Activated T-cell treated with anti-CD3 and anti-CD28 coated beads, Interleukin-2, amount 50 U/mL, for 1 hour (primary cell): ENCODE data around the gene RTN4RL2.
A peak's percentile ranks its signal among the peaks of the same experiment; 100 is the strongest.

Experiments used
- DNase-seq: peaks from one replicate; pipeline ENCODE4 v3.0.0-alpha.2; 2020

RTN4RL2 gene

DNA sequence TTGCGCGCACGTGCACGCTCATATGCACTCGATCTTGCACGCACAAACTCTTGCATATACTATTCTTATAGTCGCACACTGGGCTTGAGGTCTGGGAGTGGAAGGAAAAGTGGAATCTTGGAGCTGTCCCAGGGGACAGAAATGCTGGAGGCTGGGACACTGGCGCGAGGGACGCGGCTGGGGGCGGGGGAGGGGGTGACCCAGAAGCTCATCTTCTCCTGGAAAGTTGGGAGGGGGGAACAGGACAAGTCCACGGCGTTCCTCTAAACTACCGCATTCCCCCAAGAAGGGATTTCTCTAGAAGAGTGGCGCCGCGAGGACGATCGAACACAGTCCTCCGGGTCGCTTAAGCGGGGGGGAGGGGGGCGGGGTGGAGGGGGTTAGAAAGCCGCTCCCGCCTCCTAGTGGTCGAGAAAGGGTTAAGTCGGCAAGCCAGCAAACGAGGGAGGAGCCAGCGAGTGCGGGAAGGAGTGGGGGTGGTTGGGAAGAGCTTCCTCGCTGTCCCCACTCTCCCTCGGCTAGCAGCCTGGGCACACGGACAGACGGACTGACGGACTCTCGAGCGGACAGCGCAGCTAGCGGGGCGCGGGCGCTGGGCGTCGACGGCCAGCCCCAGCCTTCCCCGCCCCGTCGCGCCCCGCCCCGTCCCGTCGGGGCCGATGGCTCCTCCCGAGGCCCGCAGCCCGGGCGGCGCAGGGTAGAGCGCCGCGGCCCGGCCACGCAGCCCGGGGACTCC is at the start of gene RTN4RL2:
TSS of gene RTN4RL2 (plus strand) at position 507 of the 736 bp plus-strand sequence. CDS start 338 bp downstream, outside the sequence.
- peak; percentile 50 for DNase-seq

DNA sequence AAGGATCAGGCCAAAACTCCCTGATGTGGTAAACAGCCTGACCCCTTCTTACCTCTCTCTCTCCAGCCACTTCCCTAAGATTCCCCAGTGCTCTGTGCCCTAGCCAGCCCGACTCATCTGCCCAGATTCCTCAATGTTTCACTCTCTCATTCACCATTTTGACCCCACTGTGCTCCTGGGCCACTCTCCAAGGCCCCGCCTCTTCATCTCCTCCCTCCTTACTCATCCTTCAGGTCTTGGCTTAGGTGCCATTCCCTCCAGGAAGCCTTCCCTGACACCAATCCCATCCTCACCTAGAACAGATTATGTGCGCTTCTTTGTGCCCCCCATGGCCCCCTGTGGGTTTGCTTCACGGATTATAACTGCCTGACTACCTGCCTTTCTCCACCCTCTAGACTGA is 46.6 kb upstream of the RTN4RL2 start:
- DNase-seq: no peak

DNA sequence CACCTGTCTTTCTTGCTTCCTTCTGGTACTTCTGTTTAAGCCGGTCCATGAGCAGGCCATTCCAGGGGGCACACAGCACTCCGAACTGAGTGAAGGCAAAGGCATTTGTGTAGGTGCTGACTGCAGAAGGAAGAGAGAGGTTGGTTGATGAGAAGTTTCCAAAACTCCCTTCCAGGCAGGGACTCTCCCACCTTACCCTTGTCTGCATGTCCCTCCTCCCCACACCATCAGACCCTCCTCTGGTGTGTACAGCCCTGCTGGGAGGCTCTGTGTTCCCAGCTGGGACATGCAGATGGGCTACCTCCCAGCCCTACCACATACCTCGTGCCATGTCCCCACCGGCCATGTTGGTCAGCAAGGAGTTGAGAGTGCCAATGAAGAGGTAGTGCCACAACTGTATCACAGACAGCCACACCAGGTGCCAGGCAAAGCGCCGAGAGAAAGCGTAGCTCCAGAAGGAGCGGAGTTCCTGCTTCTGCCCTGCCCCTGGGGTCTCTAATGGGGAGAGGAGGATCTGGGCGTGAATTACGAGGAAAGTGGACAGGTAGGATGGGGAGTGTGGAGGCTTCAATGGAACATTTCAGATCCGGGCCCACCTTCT is 45.6 kb upstream of the RTN4RL2 start:
- no peak for DNase-seq

DNA sequence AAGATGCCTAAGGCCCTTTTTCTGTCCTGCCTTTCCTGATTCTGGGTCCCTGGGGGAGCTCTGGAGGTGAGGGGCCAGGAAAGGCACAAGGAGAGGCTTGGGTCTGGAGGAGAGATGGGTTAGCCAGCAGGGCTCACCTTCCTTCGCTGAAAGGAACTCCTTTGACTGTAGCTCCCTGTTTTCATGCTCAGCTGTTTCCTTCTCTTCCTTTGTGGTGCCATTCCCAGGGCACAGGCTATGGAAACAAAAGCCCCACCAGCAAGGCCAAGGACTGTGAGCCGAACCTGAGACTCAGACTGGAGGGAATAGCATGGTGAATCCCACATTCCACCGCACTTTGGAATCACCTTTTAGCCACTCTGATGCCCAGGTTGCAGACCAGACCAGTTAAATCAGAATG is 43.9 kb upstream of the RTN4RL2 start:
- no peak for DNase-seq

DNA sequence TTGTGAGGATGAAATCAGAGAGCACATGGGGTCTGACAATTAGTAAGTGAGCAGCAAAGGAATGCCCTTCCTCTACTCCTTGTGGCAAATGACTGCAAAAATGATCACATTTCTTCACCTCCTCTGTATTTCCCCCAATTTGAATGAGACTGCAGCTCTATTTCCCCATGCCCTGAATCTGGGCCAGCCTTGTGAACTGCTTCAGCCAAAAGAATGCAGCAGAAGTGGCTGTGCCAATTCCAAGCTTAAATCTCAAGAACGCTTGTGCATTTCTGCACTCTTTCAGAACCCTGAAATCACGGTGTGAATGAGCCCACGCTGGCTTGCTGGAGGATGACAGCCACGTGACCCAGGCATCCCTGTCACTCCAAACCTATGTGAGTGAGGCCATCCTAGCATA is 43.3 kb upstream of the RTN4RL2 start:
- DNase-seq: no peak

DNA sequence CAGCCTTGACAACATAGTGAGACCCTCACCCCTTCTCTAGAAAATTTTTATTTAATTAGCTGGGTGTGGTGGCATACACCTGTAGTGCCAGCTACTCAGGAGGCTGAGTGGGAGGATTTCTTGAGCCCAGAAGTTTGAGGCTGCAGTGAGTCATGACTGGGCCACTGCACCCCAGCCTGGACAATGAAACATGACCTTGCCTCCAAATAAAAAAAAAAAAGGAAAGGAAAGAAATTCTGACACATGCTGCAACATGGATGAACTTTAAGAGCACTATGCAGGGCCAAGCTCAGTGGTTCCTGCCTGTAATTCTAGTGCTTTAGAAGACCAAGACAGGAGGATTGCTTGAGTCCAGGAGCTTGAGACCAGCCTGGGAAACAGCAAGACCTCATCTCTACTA is 42.2 kb upstream of the RTN4RL2 start:
- no peak for DNase-seq

DNA sequence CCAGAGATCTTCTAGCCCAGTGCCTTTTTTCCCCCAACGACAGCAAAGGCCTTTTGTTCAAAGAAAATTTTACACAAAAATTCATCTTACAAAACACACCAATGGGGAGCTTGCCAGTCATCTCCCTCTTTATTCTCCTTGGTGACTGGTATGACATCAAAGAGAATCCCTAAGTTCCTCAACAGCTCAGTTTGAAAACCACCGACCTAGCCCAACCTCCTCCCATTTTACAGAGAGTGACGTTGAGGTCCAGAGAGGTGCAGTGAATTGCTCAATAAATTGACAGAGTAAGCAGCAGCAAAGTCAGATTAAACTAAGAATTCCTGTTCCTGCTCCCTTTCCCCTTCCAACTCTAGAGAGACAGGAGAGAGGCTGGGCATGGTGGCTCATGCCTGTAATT is 41.2 kb upstream of the RTN4RL2 start:
- no peak for DNase-seq

DNA sequence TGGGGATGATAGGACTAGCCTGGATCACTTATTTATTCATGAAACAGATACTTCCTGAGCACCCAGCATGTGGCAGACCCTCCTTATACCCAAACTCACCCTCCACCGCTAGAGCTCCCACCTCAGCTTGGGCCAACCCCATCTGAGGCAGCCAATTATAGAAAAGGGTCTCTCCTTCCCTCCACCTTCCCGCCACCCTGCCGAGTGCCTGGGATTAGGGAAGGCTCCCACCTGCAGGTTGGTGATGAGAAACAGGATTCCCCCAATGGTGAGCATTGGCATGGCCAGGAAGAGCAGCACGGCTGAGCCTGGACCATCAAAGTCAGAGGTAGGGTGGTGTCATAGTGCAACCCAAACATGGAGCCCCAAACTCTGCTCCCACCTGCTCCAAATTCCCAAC is 39.3 kb upstream of the RTN4RL2 start:
- DNase-seq: no peak

DNA sequence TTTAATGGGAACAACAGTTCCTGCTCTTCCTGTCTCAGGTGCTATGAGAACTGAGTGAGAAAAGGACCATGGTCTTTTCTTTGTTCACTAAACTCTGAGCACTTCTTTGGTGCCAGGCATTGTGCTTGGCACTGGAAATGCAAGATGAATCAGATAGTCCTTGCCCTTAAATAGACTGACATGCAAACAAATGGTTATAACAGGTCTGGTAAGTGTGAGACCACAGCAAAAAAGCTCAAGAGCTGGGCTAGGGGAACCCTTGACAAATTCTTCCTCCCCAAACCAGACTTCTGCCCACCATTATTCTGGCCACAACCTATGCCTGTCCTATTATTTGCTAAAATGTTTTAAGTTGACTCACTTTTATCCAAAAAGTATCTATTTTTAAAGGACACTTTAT is 38.5 kb upstream of the RTN4RL2 start:
- no peak for DNase-seq

DNA sequence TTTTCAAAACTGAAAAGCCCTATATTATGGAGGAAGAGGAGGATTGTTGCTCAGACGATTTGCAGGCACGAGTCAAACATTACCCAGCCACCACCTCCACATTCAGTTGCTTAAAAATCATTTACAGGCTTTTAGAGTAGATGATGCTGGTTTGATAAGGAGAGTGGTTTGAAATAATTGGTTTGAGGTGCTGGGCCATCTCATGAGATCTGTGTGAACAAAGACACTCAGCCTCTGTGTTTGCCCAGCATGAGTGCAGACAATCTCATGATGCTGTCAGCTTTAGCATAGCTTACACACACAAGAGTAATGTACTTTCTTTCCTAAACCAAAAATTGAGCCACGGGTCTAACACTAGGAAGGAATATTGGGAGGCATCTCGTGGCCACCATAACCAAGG is 37.7 kb upstream of the RTN4RL2 start:
- DNase-seq: no peak

DNA sequence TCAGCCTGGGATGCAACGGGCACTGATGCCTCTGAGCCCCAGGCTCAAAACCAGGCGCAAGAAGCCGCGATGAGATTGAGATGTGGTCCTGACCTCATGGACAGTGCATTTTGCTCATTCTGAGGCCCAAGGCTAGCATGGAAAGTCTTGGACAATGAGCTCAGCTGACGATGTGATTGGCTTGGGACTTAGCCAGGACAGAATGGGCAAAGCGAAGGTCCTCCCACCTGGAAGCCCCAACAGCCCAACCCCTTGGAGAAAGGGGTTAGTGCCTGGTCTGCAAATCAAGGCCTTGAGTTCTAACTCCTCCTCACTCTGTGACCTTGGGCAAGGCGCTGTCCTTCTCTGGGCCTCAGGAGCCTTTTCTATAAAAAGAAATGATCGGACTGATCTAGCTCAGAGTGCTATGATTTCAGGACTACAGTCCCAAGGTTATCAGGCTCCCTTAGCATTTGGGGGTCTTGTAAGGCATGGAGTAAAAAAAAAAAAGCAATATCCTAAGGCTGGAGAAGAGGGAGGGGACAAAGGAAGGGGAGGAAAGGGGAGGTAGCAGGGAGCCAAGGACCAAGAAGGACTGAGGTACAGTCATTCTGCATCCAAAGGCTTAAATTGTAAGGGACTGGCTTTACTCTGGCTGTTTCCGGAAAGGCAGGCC is 36.1 kb upstream of the RTN4RL2 start:
- no peak for DNase-seq

DNA sequence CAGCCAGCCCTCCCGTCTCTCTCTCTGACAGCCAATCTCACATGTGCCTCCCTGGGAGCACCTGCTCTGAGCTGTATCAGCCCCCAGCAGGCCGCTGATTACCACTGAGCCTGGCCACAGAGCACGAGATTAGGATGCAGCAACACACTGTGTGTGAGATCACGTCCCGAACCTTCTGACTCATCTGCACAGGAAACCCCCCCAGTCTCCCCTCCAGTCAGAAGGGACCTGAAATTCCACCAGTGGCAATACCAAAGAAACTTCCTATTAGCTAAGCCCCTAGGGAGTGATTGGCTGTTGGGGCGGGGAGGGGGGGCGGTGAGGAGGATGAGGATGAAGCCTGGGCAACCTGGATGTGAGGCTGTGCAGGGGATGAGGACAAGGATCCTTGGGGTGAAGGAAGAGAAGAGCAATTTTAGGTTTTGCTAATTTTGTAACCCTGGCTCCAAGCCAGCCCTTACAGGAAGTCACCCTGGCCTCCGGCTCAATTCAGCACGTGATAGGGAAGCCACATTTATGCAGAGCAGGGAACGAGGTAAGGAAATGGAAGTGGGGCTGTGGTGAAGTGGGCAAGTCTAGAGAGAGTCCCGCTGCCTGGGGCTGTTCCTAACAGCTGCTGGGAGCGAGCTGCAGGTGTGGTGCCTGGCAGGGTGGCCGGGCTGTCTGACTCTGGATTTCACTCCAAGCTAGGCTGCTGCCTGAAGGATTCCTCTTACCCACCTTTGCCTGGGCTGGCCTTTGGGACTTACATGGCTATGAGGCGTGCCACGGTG is 35.4 kb upstream of the RTN4RL2 start:
- DNase-seq: peak; percentile 73

DNA sequence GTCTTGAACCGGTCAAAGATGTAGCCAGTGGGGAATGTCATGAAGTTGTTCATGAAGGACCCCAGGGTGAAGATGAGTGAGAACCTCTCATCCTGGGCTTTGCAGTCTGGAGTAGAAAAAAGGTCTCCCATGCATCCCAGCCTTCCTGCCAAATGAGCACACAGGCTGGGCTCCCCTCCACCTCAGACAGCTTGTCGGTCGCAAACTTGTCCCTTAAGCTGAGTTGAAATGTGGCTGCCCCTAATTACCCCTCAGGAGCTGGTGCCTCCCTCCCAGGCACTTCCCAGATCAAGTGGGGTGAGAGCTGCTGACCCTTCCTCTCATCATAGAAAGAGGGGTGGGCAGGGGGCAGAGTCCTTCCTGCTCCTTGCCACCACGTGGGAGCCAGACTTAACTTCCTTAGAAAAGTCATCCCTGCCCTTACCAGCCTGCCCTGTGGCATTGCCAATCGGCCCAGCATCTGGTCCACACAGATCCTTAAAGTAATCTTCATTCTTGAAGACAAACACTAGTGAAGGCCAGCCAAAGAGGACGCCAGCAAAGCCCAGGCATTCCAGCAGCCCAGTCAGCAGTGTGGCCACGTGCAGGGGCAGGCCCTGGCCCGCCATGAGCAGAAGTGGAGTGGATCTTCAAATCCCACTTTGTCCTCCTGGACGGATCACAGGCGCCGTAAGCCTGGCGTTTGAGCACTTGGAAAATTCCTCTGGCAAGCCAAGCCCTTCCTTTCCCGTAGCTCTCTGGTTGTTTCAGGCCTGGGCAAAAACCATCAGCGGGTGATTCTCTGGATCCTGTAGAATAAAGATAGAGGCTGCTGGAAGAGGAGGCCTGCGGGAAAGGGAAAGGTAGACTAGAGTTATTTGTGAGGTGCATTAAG is 34.5 kb upstream of the RTN4RL2 start:
- no peak for DNase-seq

DNA sequence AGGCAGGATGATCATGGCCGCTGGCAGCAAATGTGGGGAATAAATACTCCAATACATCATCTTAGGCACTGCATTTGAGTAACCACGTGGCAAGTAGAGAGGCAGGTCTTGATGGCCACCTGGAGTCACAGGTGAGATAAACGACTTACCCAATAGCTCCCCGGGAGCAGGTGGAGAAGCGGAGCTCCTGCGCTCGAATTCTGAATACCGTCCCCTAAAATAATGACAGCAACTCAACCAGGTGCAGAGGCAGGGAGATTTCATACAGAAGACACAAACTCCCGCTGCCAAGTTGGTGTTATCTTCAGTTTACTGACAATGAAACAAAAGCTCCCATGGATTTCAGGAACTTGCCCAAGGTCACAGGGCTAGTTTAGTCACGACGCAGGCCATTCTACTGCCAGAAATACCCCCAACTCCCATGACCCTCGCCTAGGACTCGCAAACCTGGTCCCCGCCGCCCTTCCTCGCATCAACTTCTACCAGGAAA is 33.8 kb upstream of the RTN4RL2 start:
- DNase-seq: peak; percentile 28

DNA sequence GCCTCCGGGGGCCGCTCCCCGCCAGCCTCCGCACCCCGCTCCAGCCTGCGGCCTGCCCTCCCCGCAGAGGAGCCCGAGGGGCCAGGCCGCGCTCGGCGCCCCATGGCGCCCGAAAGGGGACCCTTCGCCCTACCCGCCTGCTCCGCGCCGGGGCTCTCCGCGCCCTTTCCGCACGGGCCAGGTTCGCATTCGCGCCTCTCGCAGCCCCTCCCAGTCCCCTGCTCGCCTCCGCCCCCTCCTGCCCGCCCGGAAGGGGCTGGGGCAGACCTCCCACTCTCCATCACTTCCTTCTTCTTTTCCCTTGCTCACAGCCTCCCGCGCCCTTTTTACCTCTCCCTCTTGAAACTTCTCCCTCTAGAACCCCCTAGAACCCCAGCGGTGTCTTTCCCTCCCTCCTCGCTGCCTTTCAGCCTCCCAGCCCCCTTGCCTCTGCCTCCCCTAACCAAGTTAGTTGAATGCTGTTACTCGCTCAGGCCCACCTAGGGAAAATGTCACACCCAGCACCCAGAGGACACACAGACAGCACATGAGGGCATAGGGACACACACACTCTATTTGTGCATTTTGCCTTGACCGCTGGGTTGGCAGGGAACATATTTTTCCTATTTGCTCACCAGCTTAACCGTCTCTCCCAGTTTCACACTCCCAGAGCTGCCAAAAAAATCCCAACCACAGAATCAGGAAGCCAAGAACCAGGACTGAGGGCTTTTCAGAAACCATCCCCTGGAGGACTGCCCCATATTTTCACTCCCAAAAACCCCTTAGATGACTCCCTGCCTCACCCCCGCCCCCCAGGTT is 33.2 kb upstream of the RTN4RL2 start, which contains the start of gene SLC43A3:
TSS of gene SLC43A3 (minus strand) at position 193 of the 798 bp plus-strand sequence. CDS start 949 bp downstream, outside the sequence.
- peak; percentile 64 for DNase-seq

DNA sequence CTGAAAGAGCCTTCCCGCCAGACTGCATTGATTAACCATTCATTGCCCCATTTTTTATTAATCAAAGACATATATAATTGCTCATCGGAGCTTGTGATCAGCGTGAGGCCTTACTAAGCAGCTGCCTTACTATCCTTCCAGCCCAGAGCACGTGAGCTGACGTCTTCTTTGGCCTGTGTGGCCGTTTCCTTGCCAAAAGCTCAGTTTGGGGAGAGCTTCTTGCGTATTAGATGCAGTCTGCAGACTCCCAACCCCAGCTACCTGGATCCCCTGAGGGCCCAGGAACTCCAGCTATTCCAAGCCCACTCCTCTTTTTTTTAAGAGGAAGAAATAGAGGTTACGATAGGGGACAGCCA is 32.6 kb upstream of the RTN4RL2 start:
- no peak for DNase-seq

DNA sequence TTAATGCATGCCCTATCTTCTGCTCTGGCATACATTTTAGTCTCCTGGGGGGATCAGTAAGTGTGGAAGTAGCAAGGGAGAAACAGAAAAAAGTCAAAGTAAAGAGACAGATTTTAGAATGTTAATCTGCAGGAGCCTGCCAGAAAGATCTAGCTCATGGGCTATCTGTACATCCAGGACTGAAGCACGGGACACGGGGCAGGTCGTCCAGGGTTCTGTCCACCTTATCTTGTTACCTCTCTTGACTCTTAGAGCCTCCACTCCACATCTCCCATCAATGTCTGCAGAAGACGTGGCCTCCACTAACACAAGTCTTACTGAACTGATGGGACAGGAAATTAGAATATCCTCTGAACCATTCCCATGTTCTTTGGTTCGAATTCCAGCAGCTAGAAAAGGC is 31.7 kb upstream of the RTN4RL2 start:
- no peak for DNase-seq

DNA sequence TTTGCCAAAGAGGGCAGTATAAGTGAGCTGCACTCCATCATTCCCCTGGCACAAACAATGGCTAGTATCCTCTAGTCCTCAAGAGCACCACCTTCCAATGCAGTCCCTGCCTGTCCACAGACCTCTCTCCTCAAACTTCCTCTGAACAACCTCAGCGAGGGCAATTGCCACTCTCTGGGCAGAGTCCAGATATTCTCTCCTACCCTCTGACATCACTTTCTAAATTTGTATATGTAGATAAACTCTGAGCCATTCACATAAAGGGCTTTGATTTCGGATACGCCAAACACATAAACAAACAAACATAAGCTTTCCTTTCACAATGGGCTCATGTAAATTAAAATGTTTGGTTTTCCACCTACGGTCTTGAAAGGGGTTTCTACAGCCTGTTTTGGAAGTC is 30.4 kb upstream of the RTN4RL2 start:
- DNase-seq: no peak

DNA sequence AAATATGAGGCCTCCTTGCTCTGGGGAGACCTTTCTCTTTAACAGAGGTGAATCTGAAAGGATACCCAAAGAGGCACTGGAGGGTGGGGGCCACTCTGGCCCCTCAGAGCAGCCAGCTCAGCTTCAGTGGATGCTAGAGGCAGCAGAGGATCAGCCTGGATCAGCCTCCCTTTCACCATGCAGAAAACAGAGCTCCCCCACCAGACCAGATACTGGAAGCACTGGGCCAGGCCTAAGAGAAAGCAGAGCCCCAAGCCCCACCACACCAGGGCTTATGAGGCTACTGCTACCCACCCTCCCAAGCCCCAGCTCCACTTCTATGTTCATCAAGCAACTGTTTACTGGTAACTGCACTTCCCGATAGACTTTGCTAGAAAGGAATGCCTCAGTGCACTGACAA is 29.4 kb upstream of the RTN4RL2 start:
- no peak for DNase-seq

DNA sequence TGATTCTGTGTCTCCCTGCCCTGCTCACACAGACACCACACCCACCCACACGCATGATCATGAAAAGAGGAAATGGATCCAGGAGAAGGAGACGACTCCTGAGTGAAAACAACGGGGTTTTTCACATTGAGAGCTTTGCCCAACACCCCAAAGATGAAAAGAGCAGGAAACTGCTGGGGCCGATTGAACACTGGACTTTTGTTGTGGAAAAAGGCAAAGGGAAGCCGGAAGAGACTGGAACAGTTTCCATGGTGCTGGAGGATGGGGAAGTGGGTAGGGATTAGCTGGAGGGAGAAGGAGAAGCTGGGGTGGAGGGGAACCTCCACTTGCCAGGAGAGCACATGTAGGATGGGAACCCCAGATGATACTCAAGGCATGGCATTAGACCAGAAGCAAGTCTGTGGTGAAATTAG is 28.2 kb upstream of the RTN4RL2 start:
- DNase-seq: no peak

DNA sequence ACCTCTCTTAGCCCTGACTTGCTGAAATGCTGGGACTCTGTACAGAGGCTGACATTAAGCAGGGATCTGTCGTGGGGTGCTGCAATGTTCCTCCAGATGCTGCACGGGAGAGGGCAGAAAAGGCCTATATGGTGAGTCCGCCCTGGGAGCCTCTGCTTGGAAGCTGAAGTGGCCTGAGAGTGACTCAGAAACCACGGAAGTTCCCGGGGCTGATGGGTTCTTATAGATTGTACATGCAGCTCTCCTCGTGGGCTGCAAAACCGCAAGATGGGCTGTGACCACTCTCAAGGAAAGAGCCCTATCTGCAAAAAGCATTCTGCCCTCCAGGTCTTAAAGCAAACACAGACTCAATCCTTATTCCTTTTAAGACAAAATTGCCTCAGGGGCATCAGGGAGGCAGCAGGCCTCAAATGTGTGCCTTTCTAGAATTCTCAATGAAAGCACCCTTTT is 27.6 kb upstream of the RTN4RL2 start:
- DNase-seq: no peak
